Right atrium auricular region (tissue), 2 donors: ENCODE measurements around the gene LRRFIP1. TPM values are rescaled to one million over a fixed set of nuclear protein-coding genes. Genes with fewer than 3 reads are reported as not detected.
A peak's percentile ranks its signal among the peaks of the same experiment; 100 is the strongest.

Experiments
- DNase-seq: peaks from one replicate; pipeline ENCODE4 v3.0.0-alpha.2; 2019; ENCODE audit warnings: low spot score
- H3K27ac ChIP-seq, 2 donors: fragments of 200-600 bp; sonication (generic); 1 replicate in 1 of 2; 2 replicates in 1 of 2; pipeline ENCODE4 v1.5.1; 2016 to 2019
- H3K27me3 ChIP-seq, 2 donors: fragments of 200-600 bp; sonication (generic); one replicate each; pipeline versions ENCODE4 v1.5.1 to v1.6.0; 2017 to 2019
- H3K36me3 ChIP-seq: fragments of 200-600 bp; sonication (generic); one replicate; pipeline ENCODE4 v1.5.1; 2016
- H3K4me1 ChIP-seq, 2 donors: fragments of 200-600 bp; sonication (generic); one replicate each; pipeline versions ENCODE4 v1.5.1 to v1.6.0; 2017 to 2019
- H3K4me3 ChIP-seq, 2 donors: fragments of 200-600 bp; sonication (generic); 1 replicate in 1 of 2; 2 replicates in 1 of 2; pipeline ENCODE4 v1.5.1; 2017 to 2019; ENCODE audit warnings: mild to moderate bottlenecking in 1 of 2, moderate library complexity in 1 of 2
- H3K9me3 ChIP-seq, 2 donors: fragments of 200-600 bp; sonication (generic); one replicate each; pipeline ENCODE4 v1.5.1; 2019
- total RNA-seq, 2 donors: library from RNA; depleted of rRNA; stranded (reverse); fragments of >200 nt; gene quantifications; one replicate each; pipeline ENCODE4 v1.1.0, GENCODE V29; 2016
- TF ChIP-seq, protein P1 (sequence below), 2 donors: fragments of 200-600 bp; sonication (generic); IDR thresholded peaks; one replicate each; pipeline ENCODE4 v1.5.1; 2019; ENCODE audit warnings: antibody characterized with exemption in 2 of 2

LRRFIP1 gene
- total RNA-seq, 2 donors from 2014 or later: 71.2 to 88.5 TPM

GRCh38 chr2:237732070-237732469 is 104.7 kb downstream of the LRRFIP1 start:
- peaks cover 10% of the 10 kb centered on the region for H3K36me3 ChIP-seq
- peaks cover 0 to 75% of the 10 kb centered on the region in 2 donors for H3K4me1 ChIP-seq
- no peaks in the 10 kb centered on the region for H3K27me3 ChIP-seq
- no peaks in the 10 kb centered on the region for H3K9me3 ChIP-seq
- TF ChIP-seq, protein P1, sequence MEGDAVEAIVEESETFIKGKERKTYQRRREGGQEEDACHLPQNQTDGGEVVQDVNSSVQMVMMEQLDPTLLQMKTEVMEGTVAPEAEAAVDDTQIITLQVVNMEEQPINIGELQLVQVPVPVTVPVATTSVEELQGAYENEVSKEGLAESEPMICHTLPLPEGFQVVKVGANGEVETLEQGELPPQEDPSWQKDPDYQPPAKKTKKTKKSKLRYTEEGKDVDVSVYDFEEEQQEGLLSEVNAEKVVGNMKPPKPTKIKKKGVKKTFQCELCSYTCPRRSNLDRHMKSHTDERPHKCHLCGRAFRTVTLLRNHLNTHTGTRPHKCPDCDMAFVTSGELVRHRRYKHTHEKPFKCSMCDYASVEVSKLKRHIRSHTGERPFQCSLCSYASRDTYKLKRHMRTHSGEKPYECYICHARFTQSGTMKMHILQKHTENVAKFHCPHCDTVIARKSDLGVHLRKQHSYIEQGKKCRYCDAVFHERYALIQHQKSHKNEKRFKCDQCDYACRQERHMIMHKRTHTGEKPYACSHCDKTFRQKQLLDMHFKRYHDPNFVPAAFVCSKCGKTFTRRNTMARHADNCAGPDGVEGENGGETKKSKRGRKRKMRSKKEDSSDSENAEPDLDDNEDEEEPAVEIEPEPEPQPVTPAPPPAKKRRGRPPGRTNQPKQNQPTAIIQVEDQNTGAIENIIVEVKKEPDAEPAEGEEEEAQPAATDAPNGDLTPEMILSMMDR (IDR thresholded peaks at IDR 0.05): no peak
- DNase-seq: no peak
- peak overlapping the region; percentile 85 for H3K27ac ChIP-seq
- H3K4me3 ChIP-seq: no peak overlapping the region

DNA sequence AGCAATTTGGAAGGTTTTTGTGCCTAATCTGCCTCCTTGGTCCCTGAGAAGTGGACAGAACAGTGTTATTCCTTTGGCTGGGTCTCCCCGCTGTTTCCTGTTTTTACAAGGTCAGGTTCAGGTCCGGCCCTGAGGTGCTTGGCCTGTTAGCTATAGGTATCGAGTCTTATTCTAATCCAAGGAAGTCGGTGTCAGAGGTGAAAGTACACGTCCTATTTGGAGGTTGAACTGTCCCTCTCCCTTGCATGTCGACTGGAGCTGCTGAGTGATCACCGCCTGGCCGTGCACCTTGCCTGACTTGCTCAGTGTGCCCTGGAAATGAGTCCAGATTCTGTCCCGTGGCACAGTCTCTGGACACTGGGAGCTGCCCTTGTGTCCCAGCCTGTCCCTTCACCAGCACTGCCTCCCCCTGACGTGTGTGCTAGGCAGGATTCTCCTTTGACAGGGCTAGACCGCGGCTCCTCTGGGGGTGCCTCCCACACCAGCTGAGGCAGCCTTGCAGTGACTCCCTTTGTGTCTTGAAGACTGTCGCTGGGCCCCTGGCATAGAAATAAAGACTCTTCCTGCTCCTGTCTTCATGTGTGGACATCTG is 105.5 kb downstream of the LRRFIP1 start:
- DNase-seq: peak; percentile 79
- no peaks in the 10 kb centered on the region for H3K27me3 ChIP-seq
- H3K4me3 ChIP-seq: no peak overlapping the region
- H3K4me1 ChIP-seq: peaks cover 0 to 75% of the 10 kb centered on the region in 2 donors
- no peaks in the 10 kb centered on the region for H3K9me3 ChIP-seq
- H3K27ac ChIP-seq: peak overlapping the region; percentile 85
- TF ChIP-seq, protein P1 (IDR thresholded peaks at IDR 0.05): no peak
- H3K36me3 ChIP-seq: peaks cover 10% of the 10 kb centered on the region

DNA sequence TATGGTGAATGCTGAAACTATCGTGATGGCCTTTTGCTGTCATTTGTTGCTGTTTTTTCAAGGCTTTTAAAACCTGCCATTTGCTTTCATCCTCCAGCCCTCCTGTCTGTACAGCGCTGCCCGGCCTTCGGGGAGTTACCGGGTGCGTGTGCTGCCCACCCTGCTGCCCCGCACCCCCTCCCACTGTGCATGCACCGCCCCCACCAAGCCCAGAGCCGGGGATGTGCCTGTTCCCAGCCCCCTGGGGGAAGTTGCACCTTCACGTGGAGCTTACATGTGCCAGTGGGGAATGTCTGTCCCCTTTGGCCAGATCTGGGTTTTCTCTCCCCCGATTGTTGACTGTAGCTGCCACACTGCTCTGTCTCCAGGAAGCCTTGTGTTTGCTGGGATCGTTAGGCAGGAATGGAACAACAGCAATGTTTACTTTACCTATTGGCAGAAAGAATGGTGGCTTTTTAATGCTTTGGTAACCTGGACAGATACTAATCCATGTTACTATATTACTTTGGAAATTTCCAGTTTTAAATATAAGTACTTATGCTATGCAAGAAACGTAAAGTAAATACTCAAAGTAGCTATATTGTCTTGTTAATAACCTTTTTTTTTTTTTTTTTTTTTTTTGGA is 106.4 kb downstream of the LRRFIP1 start:
- Histone ChIP-seq H3K27me3 (no peaks in the 10 kb centered on the region), H3K36me3 (peaks cover 10% of the 10 kb centered on the region), H3K4me1 (peaks cover 0 to 79% of the 10 kb centered on the region in 2 donors), H3K9me3 (no peaks in the 10 kb centered on the region), H3K27ac (peak overlapping the region; percentile 85), H3K4me3 (peak overlapping the region in 1 of 2 donors; percentile 12)
- TF ChIP-seq, protein P1 (IDR thresholded peaks at IDR 0.05): no peak
- no peak for DNase-seq

- Histone ChIP-seq H3K4me1 (peaks cover 0 to 84% of the 10 kb centered on the region in 2 donors), H3K36me3 (peaks cover 10% of the 10 kb centered on the region), H3K9me3 (no peaks in the 10 kb centered on the region), H3K27ac (peak overlapping the region; percentile 47 to 49), H3K27me3 (no peaks in the 10 kb centered on the region), H3K4me3 (no peak overlapping the region)
- TF ChIP-seq, protein P1 (IDR thresholded peaks at IDR 0.05): no peak
- no peak for DNase-seq
These were observed 107.7 kb downstream of the LRRFIP1 start for GRCh38 chr2:237734905-237735623.

- H3K36me3 ChIP-seq: peaks cover 10% of the 10 kb centered on the region
- TF ChIP-seq, protein P1 (IDR thresholded peaks at IDR 0.05): no peak
- no peak for DNase-seq
- H3K27me3 ChIP-seq: no peaks in the 10 kb centered on the region
- H3K4me3 ChIP-seq: no peak overlapping the region
- no peaks in the 10 kb centered on the region for H3K9me3 ChIP-seq
- peaks cover 0 to 84% of the 10 kb centered on the region in 2 donors for H3K4me1 ChIP-seq
- H3K27ac ChIP-seq: peak overlapping the region in 1 of 2 donors; percentile 49
These were observed 108.4 kb downstream of the LRRFIP1 start for GRCh38 chr2:237735798-237736197.
